ENCODE measurements around the gene IFNA16. TPM values are rescaled to one million over a fixed set of nuclear protein-coding genes. Genes with fewer than 3 reads are reported as not detected.
"Not testable (repeated sequence)": the region's sequence is repeated elsewhere in the genome, so short reads cannot be mapped to it uniquely, and the experiment has no call there.

Gene IFNA16
- total RNA-seq, 2 donors from 2014 or later, result not detected

- H3K9me3 ChIP-seq (ENCODE audit: control insufficient read depth, low read length); H3K4me1 Mint-ChIP-seq; H3K9ac ChIP-seq (ENCODE audit: extremely low read depth, low read length, poor library complexity, severe bottlenecking); H3K27ac Mint-ChIP-seq; DNase-seq; H3K4me3 ChIP-seq (ENCODE audit: low read length); H3K36me3 Mint-ChIP-seq (ENCODE audit: low read depth); H3K9me3 Mint-ChIP-seq; H3K4me1 ChIP-seq (ENCODE audit: control insufficient read depth, insufficient read depth, low read length); H3K4me3 Mint-ChIP-seq; H3K27ac ChIP-seq (ENCODE audit: low read depth, low read length); H3K27me3 ChIP-seq (ENCODE audit: control insufficient read depth, insufficient read depth, low read length, poor library complexity, severe bottlenecking); H3K36me3 ChIP-seq (ENCODE audit: control insufficient read depth, insufficient read depth, low read length): not testable (repeated sequence)
- WGBS, 2 experiments (ENCODE audit: insufficient coverage in 1 of 2, insufficient read length in 1 of 2), result 51 to 67% methylated on average over 1 to 6 of the region's 6 CpGs
- TF ChIP-seq CTCF (conservative IDR thresholded peaks at IDR 0.05), result peak; percentile 81
- peaks cover 25% of the 10 kb centered on the region for H3K27me3 Mint-ChIP-seq (ENCODE audit: insufficient read depth)
Measured at GRCh38 chr9:21194867-21195776, 22.0 kb downstream of the IFNA16 start.

GRCh38 chr9:21187487-21187886, 29.6 kb downstream of the IFNA16 start, which contains the start of gene IFNA4:
Gene IFNA4, minus strand, starts transcription at chr9:21187587. Its CDS starts 56 bp downstream, at chr9:21187531.
- not testable (repeated sequence) for H3K4me1 Mint-ChIP-seq; H3K4me1 ChIP-seq (ENCODE audit: control insufficient read depth, insufficient read depth, low read length); H3K9ac ChIP-seq (ENCODE audit: extremely low read depth, low read length, poor library complexity, severe bottlenecking); H3K27ac Mint-ChIP-seq; H3K27ac ChIP-seq (ENCODE audit: low read depth, low read length); DNase-seq; H3K4me3 ChIP-seq (ENCODE audit: low read length); H3K36me3 ChIP-seq (ENCODE audit: control insufficient read depth, insufficient read depth, low read length); H3K4me3 Mint-ChIP-seq; H3K9me3 Mint-ChIP-seq; H3K36me3 Mint-ChIP-seq (ENCODE audit: low read depth); H3K9me3 ChIP-seq (ENCODE audit: control insufficient read depth, low read length); H3K27me3 ChIP-seq (ENCODE audit: control insufficient read depth, insufficient read depth, low read length, poor library complexity, severe bottlenecking)
- WGBS, 2 experiments (ENCODE audit: insufficient coverage in 1 of 2, insufficient read length in 1 of 2), result 80% methylated on average over 1 of the region's 3 CpGs; no CpG with 5 or more reads in 1 of the 2 experiments
- H3K27me3 Mint-ChIP-seq (ENCODE audit: insufficient read depth), result peaks cover 13% of the 10 kb centered on the region

GRCh38 chr9:21182810-21183736, 34.0 kb downstream of the IFNA16 start:
- not testable (repeated sequence) for H3K36me3 Mint-ChIP-seq (ENCODE audit: low read depth); H3K9ac ChIP-seq (ENCODE audit: extremely low read depth, low read length, poor library complexity, severe bottlenecking); H3K4me3 ChIP-seq (ENCODE audit: low read length); H3K9me3 Mint-ChIP-seq; H3K4me3 Mint-ChIP-seq; H3K4me1 ChIP-seq (ENCODE audit: control insufficient read depth, insufficient read depth, low read length); H3K36me3 ChIP-seq (ENCODE audit: control insufficient read depth, insufficient read depth, low read length); H3K27me3 ChIP-seq (ENCODE audit: control insufficient read depth, insufficient read depth, low read length, poor library complexity, severe bottlenecking); H3K27ac ChIP-seq (ENCODE audit: low read depth, low read length); H3K9me3 ChIP-seq (ENCODE audit: control insufficient read depth, low read length); H3K27ac Mint-ChIP-seq; H3K4me1 Mint-ChIP-seq
- WGBS, 2 experiments (ENCODE audit: insufficient coverage in 1 of 2, insufficient read length in 1 of 2), result 53% methylated on average over 3 of the region's 4 CpGs; no CpG with 5 or more reads in 1 of the 2 experiments
- H3K27me3 Mint-ChIP-seq (ENCODE audit: insufficient read depth), result peaks cover 10% of the 10 kb centered on the region
- TF ChIP-seq CTCF (conservative IDR thresholded peaks at IDR 0.05), result peak; percentile 82
- peak; percentile 65 for DNase-seq

Measured in endodermal cell (in vitro differentiated cells).